Measurements from ENCODE around the gene DPP6.

DPP6 gene

GRCh38 chr7:154345093-154345492, 292.9 kb downstream of the DPP6 start:
- no peak for DNase-seq

- DNase-seq, result no peak
Measured at GRCh38 chr7:154347700-154348266, 295.6 kb downstream of the DPP6 start.

GRCh38 chr7:154350892-154351291, 298.7 kb downstream of the DPP6 start:
- DNase-seq, result no peak

- DNase-seq, result no peak
Measured at GRCh38 chr7:154353355-154353767, 301.2 kb downstream of the DPP6 start.

- DNase-seq, result no peak
Measured at GRCh38 chr7:154364170-154364569, 312.0 kb downstream of the DPP6 start.

- DNase-seq, result no peak
Measured at GRCh38 chr7:154371424-154371823, 319.2 kb downstream of the DPP6 start.

GRCh38 chr7:154372011-154372601, 319.9 kb downstream of the DPP6 start:
- DNase-seq, result no peak

GRCh38 chr7:154373956-154374355, 321.8 kb downstream of the DPP6 start:
- no peak for DNase-seq

GRCh38 chr7:154375956-154376355, 323.8 kb downstream of the DPP6 start:
- no peak for DNase-seq

GRCh38 chr7:154380771-154381170, 328.6 kb downstream of the DPP6 start:
- DNase-seq, result no peak

- DNase-seq, result no peak
Measured at GRCh38 chr7:154383045-154383444, 330.8 kb downstream of the DPP6 start.

- DNase-seq, result no peak
Measured at GRCh38 chr7:154385214-154385613, 333.0 kb downstream of the DPP6 start.

- DNase-seq, result no peak
Measured at GRCh38 chr7:154387252-154387651, 335.1 kb downstream of the DPP6 start.

GRCh38 chr7:154388412-154388811, 336.2 kb downstream of the DPP6 start:
- DNase-seq, result no peak

GRCh38 chr7:154388999-154389398, 336.8 kb downstream of the DPP6 start:
- no peak for DNase-seq

GRCh38 chr7:154390961-154391360, 338.8 kb downstream of the DPP6 start:
- no peak for DNase-seq

- no peak for DNase-seq
Measured at GRCh38 chr7:154394804-154395203, 342.6 kb downstream of the DPP6 start.

GRCh38 chr7:154406312-154406711, 354.1 kb downstream of the DPP6 start:
- DNase-seq, result no peak

- no peak for DNase-seq
Measured at GRCh38 chr7:154409703-154410311, 357.6 kb downstream of the DPP6 start.

GRCh38 chr7:154412105-154412504, 359.9 kb downstream of the DPP6 start:
- DNase-seq, result no peak

GRCh38 chr7:154415709-154416399, 363.7 kb downstream of the DPP6 start:
- no peak for DNase-seq

GRCh38 chr7:154416714-154417113, 364.5 kb downstream of the DPP6 start:
- DNase-seq, result no peak

- no peak for DNase-seq
Measured at GRCh38 chr7:154419344-154419743, 367.1 kb downstream of the DPP6 start.

- no peak for DNase-seq
Measured at GRCh38 chr7:154423231-154423630, 371.0 kb downstream of the DPP6 start.
